HT1080 (cell line): ENCODE results near the gene LRRTM4. TPM values are rescaled to one million over a fixed set of nuclear protein-coding genes. Genes with fewer than 3 reads are reported as not detected.
A peak's percentile ranks its signal among the peaks of the same experiment; 100 is the strongest.
"Not testable (repeated sequence)": the region's sequence is repeated elsewhere in the genome, so short reads cannot be mapped to it uniquely, and the experiment has no call there.

Source experiments
- DNase-seq: peaks from one replicate; pipeline ENCODE4 v3.0.0-alpha.2; 2015; ENCODE audit warnings: low read depth
- total RNA-seq: library from RNA; depleted of rRNA; stranded (reverse); fragments of >200 nt; shearing (Covaris generic); gene quantifications from 2 replicates; pipeline ENCODE4 v1.2.3, GENCODE V29; 2014

LRRTM4 gene
- total RNA-seq, 1 experiment from 2014 or later: 0.03 TPM

DNA sequence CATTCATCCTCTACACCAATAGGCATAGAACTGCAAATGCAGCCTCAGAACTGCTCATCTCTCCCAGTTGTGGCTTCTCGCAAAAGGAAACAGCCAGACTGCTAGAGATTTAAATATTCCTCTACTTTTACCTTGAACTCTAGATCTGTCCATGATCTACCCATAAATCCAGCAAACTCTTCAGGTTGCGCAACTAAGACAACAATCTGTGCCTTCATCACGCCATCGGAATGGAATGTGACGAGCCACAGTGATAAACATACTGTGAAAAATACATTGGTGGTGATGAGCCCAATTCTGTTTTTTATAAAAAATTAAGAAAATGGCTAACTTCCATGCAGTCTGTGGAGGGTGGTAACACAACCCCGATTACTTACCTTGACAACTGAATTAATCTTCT is 626.7 kb downstream of the LRRTM4 start:
- peak; percentile 64 for DNase-seq

DNA sequence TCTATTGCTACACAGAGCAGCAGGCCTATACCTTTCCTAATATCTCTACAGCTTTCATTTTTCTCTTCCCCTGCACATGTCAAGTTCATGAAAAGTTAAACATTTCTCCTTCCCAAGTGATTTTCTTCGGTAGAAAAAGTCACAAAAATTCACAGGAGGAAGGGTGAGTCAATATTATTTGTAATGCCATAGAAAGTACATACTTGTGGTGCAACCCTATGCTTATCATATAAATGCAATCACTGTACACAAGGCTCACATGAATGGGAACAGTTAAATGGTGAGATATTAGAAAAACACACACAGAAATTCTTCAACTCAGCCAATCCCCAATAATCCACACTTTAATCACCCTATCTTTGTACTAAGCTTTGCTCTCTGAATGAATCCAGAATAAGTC is 651.6 kb downstream of the LRRTM4 start:
- peak; percentile 13 for DNase-seq

DNA sequence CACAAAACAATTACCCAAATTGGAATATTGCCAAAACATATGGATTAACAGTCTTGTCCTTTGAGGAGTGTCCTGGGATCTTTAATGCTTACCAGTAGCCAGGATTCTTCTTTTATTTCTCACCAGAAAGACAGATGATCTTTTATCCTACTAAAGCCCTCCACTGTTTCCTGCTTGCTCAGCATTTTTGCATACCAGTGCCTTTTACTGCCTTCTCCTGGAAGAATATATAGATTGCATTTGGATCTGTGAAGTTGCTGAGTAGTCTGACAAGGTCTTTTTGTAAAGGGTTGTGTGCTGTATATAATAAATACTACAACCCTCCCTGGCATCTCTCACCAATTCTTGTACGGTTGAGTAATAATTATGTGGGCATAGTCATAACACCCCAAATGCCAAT is 652.2 kb downstream of the LRRTM4 start:
- peak; percentile 7 for DNase-seq

DNA sequence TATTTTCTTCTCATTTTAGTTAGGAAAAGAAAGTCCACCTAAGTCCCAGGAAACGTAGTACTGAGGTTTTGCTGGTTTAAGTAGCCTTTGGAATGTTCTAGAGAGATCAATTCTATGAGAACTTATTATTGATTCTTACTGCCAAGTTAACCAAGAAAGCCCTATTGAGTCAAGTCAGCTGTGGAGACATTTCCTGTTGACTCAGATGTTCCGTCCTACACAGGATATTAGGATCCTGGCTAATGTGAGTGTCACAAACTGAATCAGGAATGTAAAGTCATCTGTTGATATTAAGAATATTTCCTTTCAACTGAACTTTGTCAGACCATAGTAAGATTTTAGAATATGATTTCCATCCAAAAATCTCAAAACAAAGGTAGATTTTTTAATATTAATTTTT is 654.3 kb downstream of the LRRTM4 start:
- peak; percentile 61 for DNase-seq

DNA sequence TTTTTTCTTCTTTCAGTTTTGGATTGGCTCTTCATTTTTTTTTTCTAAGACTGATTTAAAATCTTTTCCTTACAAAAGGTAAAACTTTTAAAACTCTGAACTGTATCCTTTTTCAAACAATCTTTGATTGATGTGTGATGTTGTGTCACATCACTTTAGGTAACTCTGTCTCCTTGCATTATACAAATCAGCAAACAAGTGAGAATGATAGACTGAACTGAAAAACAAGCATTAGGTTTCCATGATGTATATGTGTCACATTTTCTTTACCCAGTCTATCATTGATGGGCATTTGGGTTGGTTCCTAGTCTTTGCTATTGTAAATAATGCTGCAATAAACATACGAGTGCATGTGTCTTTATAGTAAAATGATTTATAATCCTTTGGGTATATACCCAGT is 655.7 kb downstream of the LRRTM4 start:
- no peak for DNase-seq

DNA sequence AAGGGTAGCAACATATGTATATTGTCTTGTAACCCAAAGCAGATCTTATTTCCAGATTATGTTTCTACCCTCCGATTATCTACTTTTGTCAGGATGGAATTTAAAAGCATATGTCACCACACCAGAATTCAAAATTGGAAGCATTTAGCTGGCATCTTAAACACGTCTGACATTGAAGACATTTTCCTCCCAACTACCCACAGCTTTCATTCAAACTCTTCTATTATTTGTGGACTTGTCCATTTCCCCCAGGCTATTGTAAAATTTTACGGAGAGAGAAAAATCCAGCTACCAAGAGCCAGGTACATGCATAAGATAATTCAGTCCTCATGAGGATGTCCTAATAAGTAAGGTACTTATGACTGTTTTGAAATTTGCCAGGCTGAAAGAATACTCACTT is 659.3 kb downstream of the LRRTM4 start:
- DNase-seq: no peak

DNA sequence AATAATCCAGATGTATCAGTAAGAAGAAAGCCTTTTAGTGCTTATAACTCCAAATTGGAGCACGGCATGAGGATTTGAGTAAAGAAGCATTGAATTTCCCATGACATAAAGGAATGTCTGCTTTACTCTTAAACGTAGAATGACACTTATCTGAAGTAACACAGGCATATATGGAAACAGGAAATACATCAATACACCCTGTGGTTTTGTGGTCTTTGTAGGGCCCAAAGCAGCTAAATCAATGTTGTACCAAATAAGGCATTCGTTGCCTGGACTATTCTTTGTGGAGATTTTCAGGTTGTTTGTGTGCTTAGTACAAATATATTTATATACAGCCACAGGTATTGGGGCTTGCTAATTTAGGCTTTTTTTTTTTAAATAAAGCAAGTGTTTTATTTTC is 660.5 kb downstream of the LRRTM4 start:
- DNase-seq: peak; percentile 52

DNA sequence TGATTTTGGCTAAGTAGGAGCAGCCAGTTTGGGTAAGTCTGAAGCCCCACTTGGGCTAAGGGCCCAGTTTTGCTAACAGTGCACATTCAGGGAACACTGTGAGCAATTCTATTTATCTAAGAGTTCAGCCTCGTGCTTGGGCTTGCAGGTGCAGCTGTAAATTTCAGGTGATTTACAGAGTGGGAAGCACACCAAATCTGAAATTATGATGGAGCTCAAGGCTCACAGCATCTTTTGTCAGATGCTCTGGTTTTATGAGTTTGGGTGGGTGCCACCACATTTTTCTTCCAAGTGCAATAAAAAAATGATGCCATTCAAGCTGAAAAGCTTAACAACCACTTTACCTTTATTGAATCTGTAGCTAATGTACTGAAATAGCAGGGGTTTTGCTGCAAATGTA is 671.2 kb downstream of the LRRTM4 start:
- DNase-seq: no peak

DNA sequence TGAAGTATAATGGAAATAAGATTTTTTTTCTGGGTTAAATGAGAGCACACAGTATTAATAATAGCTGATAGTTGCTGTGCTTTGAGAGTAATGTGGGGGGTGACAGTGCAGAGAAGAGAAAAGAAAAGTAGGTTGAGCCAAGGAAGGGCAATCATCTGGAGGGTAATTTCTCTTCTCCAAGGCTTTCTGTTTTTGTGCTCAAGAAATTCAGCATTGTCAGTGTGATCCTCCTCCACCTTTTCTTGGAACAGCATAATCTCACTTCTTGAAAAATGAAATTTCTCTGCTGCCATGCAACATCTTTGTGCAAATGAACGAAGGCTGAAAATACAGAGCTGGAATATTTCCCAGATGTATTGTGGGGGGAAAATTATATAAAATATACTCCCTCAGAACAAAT is 673.1 kb downstream of the LRRTM4 start:
- no peak for DNase-seq

DNA sequence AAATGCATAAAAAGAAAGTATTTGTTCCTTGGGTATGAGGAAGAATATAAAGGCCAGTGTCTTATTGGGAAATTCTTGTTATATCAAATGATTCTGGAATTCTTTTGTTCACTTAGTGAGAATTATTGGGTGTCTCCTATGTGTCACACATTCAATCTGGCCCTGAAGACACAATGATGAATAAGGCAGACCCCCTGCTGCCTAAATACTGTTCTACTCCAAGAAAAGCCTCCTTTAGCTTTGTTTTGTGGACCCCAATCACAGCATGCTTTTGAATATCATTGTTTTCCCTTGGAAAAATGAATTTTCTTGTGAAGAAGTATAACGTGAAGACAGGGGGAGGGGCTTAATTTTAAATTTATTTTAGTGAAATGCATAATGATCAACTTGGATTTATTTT is 682.4 kb downstream of the LRRTM4 start:
- no peak for DNase-seq

DNA sequence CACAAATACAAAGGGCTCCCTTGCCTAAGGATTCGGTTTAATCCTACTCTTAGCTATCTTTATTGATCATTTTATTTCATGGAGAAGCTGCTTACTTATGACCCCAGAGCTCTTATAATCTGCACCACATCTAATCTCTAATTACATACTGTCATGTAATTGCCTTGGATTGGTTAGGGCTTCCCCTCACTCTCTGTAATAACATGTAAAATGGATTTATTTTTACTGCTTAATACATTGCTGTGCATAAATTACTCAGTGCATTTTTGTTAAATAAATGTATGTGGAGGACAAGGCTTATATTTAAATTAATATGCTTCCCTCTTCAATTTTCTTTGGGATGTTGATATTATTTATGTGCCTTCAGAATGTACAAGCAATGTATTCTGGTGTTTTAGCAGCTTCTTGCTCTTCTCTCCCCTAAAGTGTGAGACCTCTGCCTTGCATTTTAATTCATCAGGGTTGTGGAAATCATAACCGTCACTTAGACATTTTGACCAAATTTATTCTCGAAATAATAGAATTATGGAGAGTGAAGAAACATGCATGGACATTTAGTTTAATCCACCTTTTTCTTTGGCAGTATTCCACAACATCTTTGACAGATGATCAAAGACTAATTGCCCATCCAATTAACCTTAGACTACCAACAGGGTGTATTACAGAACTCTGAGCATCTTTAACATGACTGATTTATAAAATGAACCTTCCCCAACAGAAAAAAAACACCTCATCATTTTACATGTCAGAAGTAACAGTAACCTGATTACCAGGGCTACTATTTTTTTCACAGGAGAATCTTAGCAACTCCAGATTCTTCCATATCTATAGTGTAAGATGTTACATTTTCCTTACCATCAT is 692.6 kb downstream of the LRRTM4 start:
- DNase-seq: no peak

DNA sequence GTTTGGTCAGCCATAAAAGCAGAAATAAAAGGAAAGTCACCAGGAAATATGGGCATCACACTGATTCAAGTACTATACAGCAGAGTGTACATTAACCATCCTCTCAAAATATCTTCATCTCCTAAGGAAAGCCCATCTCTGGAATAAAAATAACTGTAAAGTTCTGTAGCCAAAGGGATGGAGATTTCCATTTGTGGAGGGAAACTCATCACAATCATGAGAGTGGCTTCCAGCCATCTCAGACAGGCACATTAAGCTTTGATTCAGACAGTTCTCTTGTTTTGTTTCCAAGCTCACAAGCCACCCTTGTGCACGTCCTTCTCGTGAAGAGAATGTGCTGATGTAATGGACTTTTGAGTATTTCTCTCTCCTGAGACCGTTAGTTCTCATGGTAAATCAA is 695.5 kb downstream of the LRRTM4 start:
- DNase-seq: no peak

DNA sequence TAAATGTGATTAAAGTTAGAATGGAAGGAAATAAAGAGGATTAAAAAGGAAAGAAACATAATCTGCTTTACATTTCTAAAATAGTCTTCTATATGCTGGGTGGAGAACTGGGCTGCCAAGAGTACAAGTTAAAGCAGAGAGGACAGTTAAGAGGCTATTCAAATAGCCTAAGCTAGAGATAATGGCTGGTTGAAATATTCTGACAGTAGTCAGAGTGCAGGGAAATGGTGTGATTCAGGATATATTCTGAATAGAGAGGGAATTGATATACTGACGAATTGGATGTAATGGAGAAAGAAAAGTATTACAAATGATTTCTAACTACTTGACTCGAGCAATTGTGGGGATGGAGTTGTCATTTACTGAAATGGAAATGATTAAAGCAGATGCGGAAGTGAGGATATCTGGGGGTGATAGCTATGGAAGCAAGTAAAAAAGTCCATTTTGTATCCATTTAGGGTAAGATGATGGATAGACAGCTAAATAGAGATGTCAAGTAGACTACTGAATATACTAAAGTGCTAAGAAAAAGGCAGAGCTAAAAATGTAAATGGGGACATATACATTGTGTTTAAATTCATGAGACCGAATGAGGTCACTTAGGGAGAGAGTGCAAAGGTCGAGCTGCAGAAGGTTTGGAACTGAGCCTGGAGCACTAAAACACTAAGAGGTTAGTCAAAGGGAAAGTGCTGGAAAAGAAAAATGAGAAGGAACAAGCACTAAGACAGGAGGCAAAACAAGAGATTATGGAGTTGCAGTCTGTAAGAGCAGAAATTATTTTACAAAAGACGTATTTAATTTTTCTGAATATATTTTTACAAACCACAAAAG is 696.8 kb downstream of the LRRTM4 start:
- DNase-seq: no peak

DNA sequence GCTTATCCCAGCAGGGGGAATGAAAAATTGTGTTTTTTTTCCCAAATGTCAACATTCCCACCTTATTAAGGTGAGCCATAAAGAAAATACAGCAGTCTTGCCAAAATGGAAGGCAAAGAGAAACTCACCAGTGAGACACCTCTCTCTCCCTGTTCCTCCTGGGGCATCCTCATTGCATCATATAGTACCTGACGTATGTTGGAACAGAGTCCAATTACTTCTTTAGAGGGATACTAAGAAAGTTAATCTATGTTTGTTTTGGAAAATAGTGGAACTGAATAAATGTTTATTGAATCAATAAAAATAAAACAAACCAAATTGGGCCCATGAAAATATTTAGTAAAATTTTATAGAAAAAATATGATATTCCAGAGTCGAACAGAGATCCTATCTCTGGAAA is 700.4 kb downstream of the LRRTM4 start:
- DNase-seq: no peak

DNA sequence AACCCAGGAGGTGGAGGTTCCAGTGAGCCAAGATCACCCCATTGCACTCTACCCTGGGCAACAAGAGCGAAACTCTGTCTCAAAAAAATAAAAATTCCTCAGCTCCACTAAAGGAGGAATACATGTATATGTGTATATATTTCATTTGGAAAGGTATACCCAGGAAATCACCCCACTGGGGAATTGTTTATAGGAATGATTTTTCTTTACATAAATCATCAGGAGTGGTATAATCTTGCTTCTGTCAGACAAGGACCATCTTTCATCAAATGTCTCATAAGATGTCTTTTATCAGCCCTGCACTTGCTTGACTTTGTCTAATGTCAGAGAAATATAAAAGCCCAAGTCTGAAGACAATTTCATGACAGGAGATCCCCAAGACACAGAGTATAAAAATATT is 709.1 kb downstream of the LRRTM4 start:
- DNase-seq: no peak

DNA sequence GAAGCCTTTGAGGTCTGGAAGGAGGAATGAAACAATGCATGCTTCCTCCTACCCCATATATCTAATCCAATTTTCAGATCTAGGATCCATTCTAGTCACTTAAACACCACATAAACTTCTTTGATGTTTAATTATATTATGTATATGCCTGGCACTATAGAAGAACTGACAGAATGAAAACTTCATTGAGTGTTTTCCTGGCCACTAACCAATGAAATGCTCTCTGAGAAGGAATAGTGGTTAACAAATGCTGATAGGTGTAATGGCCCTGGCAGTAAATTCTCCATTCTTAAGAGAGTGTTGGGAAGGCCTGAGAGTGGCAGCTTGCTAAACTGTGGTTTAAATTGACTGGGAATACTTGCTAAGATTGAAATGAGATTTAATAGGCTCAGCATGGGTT is 710.0 kb downstream of the LRRTM4 start:
- no peak for DNase-seq

DNA sequence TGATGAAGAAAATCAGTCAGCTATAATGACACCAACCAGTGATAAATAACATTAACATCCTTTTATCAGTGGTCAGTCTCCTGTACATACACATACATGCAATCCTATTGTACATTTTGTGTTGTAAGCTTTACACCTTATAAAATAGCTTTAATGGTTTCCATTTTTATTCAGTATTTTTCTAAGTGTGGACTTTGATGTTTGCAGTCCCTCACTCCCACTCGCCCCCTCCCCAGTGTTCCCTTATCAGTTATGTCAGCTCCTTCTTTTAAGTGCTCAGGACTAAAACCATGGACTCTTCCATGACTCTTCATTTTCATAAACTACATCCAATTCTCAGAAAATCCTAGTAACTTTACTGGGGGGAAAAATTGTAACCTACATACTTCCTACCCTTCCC is 713.0 kb downstream of the LRRTM4 start:
- no peak for DNase-seq

DNA sequence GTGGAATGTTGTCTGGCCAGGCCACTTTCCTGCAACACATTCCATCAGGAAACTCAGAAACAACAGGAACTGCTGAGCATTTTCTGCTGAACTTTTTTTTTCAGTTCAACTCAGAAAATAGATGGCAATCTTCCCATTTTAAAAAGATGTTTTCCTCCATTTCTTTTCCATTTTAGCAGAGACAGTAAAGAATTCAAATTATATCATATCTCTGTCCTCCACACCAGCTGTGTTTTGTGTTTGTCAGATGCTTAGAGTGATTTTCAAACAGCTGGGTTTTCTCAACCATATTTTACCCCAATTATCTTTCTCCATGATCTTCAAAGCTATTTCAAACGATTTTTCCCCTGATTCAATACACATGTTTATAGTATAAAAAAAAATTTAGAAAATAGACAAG is 713.4 kb downstream of the LRRTM4 start:
- DNase-seq: no peak

DNA sequence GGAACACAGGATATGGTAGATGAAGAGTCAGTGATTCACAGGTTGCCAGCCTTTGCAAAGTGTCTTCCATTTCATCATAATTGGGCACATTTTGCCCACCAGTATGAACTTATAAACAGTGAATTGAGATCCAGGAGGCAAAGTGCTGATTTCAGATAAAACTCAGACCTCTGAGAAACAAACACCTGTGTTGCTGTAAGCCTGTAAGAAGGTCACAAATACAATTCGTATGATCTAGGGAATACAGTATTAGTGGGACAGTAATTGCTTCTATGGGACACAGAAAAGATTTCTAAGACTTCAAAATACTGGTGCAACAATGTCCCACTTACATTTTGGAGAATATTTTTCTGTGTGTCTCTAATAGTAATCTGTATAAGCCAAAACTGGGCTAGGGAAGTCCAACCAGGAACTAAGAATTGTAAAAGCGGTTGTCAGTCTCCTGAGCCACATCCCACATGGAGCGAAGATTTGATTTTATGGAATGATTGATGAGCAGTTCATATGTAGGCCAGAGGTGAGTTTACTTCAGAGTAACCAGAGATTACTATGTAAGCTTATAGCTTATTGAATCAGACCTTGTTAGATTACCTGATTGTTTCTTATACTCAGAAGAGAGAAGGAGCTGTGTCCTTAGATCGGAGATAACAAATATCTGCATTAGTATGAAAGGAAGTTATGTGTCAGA is 728.4 kb downstream of the LRRTM4 start:
- no peak for DNase-seq

DNA sequence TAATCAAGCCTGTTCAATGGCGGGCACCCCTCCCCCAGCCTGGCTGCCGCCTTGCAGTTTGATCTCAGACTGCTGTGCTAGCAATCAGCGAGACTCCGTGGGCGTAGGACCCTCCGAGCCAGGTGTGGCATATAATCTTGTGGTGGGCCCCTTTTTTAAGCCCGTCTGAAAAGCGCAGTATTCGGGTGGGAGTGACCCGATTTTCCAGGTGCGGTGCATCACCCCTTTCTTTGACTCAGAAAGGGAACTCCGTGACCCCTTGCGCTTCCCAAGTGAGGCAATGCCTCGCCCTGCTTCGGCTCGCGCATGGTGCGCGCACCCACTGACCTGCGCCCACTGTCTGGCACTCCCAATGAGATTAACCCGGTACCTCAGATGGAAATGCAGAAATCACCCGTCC is 740.9 kb downstream of the LRRTM4 start:
- not testable (repeated sequence) for DNase-seq

DNA sequence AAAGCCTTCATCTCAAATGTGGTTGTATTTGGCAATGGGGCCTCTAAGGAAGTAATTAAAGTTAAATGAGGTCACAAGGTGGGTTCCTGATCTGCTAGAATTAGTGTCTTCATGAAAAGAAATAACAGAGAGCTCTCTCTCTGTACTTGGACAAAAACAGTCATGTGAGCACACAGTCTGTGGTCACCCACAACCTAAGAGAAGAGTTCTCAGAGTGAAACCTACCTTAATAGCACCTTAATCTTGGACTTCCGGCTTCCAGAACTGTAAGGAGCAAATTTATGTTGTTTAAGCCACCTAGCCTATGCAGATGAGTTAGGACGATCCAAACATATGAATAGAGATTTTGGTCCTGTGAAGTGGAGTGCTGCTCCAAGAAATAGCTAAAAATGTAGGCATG is 758.9 kb downstream of the LRRTM4 start:
- DNase-seq: no peak

DNA sequence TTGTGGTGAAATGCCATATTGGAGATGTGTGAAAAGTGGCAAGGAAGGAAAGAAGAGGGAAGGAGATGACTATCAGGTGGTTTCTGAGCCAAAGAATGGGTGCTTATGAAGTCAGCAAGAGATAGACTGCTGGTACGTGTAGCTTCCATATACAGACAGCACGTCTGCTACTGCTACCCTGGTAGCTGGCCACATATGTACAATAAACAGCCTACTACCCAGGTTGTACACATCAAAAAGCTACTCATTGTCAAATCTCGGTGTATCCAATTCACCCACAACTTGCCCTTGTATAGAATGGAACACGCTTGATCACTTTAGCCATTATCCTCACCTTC is 761.8 kb downstream of the LRRTM4 start:
- DNase-seq: no peak
